ENCODE measurements around the gene PLD1. TPM values are rescaled to one million over a fixed set of nuclear protein-coding genes. Genes with fewer than 3 reads are reported as not detected.
"Not testable (repeated sequence)": the region's sequence is repeated elsewhere in the genome, so short reads cannot be mapped to it uniquely, and the experiment has no call there.

PLD1 gene
- polyA plus RNA-seq, 4 donors = 9.6 to 13.2 (median 11.2) TPM

GRCh38 chr3:171711461-171712170 lies 98.7 kb downstream of the PLD1 start:
- DNase-seq (ENCODE audit: low read depth in 4 of 4, low spot score in 2 of 4) = no peak

DNA sequence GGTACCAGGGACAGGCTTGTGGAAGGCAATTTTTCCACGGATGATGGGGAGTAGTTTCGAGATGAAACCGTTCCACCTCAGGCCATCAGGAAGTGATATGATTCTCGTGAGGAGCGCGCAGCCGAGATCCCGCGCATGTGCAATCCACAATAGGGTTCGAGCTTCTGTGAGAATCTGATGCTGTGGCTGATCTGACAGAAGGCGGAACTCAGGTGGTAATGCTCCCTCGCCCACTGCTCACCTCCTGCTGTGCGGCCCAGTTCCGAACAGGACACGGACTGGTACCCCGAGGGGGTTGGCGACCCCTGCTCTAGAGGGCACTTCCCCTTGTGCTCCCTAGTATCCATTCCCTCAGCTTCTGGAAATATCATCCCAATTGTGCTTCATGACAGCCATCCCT lies 99.9 kb downstream of the PLD1 start:
- DNase-seq (ENCODE audit: low read depth in 4 of 4, low spot score in 2 of 4) = no peak

DNA sequence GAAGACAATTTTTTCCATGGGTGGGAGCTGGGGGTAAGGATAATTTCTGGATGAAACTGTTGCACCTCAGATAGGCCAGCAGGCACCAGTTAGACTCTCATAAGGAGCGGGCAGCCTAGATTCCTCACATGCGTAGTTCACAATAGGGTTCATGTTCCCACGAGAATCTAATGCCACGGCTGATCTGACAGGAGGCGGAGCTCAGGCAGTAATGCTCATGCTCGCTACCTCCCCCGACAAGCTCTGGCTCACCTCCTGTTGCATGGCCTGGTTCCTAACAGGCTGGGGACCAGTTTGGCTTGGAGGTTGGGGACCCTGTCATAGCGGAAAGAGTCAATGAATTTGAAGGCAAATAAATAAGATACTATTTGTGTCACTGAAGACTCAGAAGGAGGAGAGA lies 105.5 kb downstream of the PLD1 start:
- DNase-seq (ENCODE audit: low read depth in 4 of 4, low spot score in 2 of 4) = no peak

GRCh38 chr3:171704002-171704401 lies 106.3 kb downstream of the PLD1 start:
- no peak for DNase-seq (ENCODE audit: low read depth in 4 of 4, low spot score in 2 of 4)

DNA sequence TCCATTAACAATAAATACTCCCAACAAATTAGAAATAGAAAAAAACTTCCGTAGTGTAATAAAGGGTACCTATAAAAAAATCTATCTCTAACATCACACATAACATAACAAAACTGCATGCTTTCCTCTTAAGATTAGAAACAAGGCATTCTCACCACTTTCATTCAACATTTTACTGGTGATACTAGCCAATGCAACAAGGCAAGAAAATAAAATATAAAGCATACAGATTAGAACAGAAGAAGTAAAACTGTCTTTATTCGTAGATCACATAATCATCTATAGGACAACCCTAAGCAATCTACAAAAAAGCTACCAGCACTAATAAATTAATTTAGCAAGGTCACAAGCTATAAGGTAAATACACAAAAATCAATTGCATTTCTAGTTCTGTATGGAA lies 107.1 kb downstream of the PLD1 start:
- no peak for DNase-seq (ENCODE audit: low read depth in 4 of 4, low spot score in 2 of 4)

GRCh38 chr3:171700653-171701052 lies 109.6 kb downstream of the PLD1 start:
- no peak for DNase-seq (ENCODE audit: low read depth in 4 of 4, low spot score in 2 of 4)

DNA sequence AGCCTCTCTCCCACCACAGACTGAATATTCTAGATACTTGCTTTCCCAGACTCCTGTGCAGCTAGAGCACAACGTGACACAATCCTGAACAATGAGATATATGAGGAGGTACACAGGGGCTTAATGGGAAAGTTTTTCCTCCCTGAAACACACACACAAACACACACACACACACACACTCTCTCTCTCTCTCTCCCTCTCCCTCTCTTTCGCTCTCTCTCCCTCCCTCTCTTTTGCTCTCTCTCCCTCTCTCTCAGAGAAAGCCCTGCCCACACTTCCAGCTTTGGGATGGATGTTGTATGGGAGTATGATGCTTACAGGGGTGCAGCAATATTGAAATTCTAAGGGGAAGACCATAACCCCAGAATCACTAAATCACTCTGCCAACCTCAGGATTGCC lies 110.1 kb downstream of the PLD1 start:
- DNase-seq (ENCODE audit: low read depth in 4 of 4, low spot score in 2 of 4) = no peak

- no peak for DNase-seq (ENCODE audit: low read depth in 4 of 4, low spot score in 2 of 4)
These were observed 110.7 kb downstream of the PLD1 start for GRCh38 chr3:171699601-171700000.

- DNase-seq (ENCODE audit: low read depth in 4 of 4, low spot score in 2 of 4) = no peak
These were observed 113.5 kb downstream of the PLD1 start for GRCh38 chr3:171696805-171697204.

GRCh38 chr3:171695426-171695825 lies 114.9 kb downstream of the PLD1 start:
- no peak for DNase-seq (ENCODE audit: low read depth in 4 of 4, low spot score in 2 of 4)

DNA sequence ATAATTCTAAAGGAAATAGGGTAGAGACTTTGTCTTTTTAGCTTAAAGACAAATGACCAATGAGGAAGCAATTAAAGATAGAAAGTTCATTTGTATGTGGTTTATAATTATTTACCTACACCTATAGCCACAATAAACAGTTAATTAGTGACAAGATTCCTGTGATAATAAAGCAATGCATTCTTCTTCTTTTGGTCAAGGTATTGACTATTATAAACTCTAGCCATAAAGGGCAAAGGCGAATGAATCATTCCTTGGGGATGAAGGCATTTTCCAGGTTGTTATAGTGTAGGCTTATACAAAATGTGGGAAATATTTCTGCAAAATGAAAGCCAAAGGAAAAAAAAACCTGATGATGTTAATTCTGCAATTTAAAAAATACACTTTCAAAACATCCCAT lies 115.4 kb downstream of the PLD1 start:
- no peak for DNase-seq (ENCODE audit: low read depth in 4 of 4, low spot score in 2 of 4)

DNA sequence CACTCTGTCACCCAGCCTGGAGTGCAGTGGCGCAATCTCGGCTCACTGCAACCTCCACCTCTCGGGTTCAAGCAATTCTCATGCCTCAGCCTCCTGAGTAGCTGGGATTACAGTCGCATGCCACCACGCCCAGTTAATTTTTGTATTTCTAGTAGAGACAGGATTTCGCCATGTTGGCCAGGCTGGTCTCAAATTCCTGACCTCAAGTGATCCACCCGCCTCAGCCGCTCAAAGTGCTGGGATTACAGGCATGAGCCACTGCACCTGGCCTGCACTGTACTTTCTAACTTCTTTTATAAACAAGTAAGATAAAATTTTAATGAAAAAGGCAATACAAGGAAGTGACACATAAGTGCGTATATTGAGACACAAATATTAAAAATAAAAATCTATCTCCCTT lies 117.7 kb downstream of the PLD1 start:
- not testable (repeated sequence) for DNase-seq (ENCODE audit: low read depth in 4 of 4, low spot score in 2 of 4)

- no peak for DNase-seq (ENCODE audit: low read depth in 4 of 4, low spot score in 2 of 4)
These were observed 118.8 kb downstream of the PLD1 start for GRCh38 chr3:171691485-171691884.

GRCh38 chr3:171690281-171690680 lies 120.0 kb downstream of the PLD1 start:
- no peak for DNase-seq (ENCODE audit: low read depth in 4 of 4, low spot score in 2 of 4)

- no peak for DNase-seq (ENCODE audit: low read depth in 4 of 4, low spot score in 2 of 4)
These were observed 121.7 kb downstream of the PLD1 start for GRCh38 chr3:171688593-171688992.

DNA sequence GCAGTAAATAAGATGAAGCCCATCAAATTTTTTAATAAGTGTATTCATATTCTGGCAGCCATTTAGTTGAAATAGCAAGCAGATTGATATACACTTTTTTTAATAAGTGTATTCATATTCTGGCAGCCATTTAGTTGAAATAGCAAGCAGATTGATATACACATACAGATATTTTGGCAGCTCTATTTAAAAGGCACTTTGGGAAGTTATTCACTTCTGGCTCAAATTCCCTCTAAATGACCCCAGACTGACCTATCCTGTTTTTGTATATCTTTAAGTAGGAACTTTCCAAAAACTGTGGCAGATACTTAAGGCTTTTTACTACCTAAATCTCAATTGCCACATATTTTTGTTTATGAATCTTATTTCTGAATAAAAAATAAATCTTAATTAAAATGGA lies 122.3 kb downstream of the PLD1 start:
- no peak for DNase-seq (ENCODE audit: low read depth in 4 of 4, low spot score in 2 of 4)

GRCh38 chr3:171687581-171687980 lies 122.7 kb downstream of the PLD1 start:
- DNase-seq (ENCODE audit: low read depth in 4 of 4, low spot score in 2 of 4) = no peak

DNA sequence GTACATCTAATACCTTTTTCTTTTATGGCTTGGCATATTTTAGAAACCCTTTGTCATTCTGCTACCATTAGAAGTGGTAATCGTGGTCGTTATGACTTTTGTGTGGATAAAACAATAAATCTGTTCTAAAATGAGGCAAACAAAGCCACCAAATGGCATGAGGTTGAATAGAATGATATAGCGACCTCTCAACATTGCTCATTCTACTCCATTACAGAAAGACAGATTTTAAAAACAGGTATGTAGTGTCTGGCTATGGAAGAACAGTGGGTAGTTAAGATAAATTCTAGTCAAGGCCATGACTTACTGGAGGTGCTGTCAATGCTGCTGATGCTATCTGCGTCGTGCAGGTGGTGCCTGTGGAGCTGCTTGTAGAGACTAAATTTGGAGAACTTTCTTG lies 123.2 kb downstream of the PLD1 start:
- no peak for DNase-seq (ENCODE audit: low read depth in 4 of 4, low spot score in 2 of 4)

DNA sequence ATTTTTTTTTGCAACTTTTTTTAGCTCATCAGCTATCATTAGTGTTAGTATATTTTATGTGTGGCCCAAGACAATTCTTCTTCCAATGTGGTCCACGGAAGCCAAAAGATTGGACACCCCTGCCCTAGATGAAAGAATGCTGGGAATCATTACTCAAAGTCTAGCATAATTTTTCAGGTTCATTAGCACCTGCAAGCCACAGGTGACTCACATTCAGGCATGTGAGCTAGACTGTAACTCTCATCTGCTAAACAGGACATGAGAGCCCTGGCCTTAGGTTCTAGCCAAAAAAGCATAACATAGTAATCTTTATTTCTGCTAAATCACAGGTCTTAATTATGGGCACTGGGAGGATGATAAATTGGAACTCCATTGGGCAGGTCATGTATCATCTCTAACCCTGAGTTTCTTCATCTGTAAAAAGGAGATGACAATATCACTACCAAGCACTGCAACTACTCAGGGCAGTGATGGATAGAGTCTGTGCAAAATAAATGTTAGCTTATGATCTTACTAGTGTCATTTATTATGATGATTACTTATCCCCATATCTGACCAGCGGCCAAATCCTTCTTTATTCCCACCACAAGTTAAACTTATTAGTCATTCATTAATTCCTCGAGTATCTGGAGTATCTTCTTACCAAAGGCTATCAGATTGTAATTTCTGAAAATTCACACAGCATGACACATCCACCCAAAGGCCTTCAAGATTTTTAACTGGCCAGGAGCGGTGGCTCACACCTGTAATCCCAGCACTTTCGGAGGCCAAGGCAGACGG lies 125.0 kb downstream of the PLD1 start:
- no peak for DNase-seq (ENCODE audit: low read depth in 4 of 4, low spot score in 2 of 4)

GRCh38 chr3:171684221-171684620 lies 126.1 kb downstream of the PLD1 start:
- no peak for DNase-seq (ENCODE audit: low read depth in 4 of 4, low spot score in 2 of 4)

GRCh38 chr3:171682743-171683142 lies 127.5 kb downstream of the PLD1 start:
- DNase-seq (ENCODE audit: low read depth in 4 of 4, low spot score in 2 of 4) = no peak

DNA sequence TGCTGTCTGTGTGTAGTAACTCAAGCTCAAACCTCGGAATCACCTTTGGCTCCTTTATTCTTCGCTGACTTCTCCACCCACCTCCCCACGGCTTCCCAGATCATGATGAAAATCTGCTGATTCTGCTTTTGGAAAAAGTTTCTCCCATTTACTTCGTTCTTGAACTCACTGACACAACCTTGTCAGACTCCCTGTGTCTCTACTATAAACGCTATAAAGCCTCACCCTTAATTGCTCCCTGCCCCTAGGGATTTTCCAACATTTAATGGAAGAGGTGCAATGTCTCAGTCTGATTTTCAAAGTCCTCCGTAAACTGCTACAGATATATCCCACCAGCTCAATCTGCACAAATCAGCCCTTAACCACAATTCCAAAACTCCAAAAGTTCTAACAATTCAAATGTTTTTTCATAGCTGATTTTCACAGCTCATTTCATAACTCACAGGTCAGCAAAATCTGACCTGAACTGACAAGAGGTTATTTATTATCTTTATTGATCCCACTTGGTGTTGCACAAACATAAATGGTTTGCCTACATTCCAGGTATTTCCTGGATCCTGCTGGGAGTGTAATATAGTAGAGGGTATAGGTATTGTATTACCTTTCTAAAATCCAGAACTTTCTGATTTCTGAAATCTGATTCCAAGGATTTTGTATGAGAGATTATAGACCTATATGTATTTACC lies 129.4 kb downstream of the PLD1 start:
- no peak for DNase-seq (ENCODE audit: low read depth in 4 of 4, low spot score in 2 of 4)
